Measurements from ENCODE around the gene SNED1.

The SNED1 gene

GRCh38 chr2:241049739-241050623, 51.6 kb downstream of the SNED1 start:
- DNase-seq = no peak

- no peak for DNase-seq
Observed at GRCh38 chr2:241050624-241051577, 52.5 kb downstream of the SNED1 start.

GRCh38 chr2:241051578-241052487, 53.4 kb downstream of the SNED1 start:
- no peak for DNase-seq

GRCh38 chr2:241052677-241053360, 54.4 kb downstream of the SNED1 start:
- no peak for DNase-seq

- no peak for DNase-seq
Observed at GRCh38 chr2:241053576-241054251, 55.3 kb downstream of the SNED1 start.

GRCh38 chr2:241061275-241061674, 62.9 kb downstream of the SNED1 start:
- no peak for DNase-seq

- no peak for DNase-seq
Observed at GRCh38 chr2:241062389-241063092, 64.1 kb downstream of the SNED1 start.

GRCh38 chr2:241063093-241063551, 64.7 kb downstream of the SNED1 start:
- no peak for DNase-seq

- DNase-seq = no peak
Observed at GRCh38 chr2:241063587-241063986, 65.2 kb downstream of the SNED1 start.

GRCh38 chr2:241064008-241064801, 65.8 kb downstream of the SNED1 start:
- peak; percentile 67 for DNase-seq

- no peak for DNase-seq
Observed at GRCh38 chr2:241064802-241065354, 66.5 kb downstream of the SNED1 start.

GRCh38 chr2:241065355-241065803, 67.0 kb downstream of the SNED1 start:
- no peak for DNase-seq

GRCh38 chr2:241066171-241066892, 67.9 kb downstream of the SNED1 start:
- no peak for DNase-seq

GRCh38 chr2:241066893-241067341, 68.5 kb downstream of the SNED1 start:
- no peak for DNase-seq

GRCh38 chr2:241067501-241068135, 69.2 kb downstream of the SNED1 start:
- DNase-seq = no peak

GRCh38 chr2:241068136-241068941, 69.9 kb downstream of the SNED1 start:
- no peak for DNase-seq
